GM19043 (cell line): Measurements from ENCODE around the gene PRR29.
A peak's percentile ranks its signal among the peaks of the same experiment; 100 is the strongest.

Experiments
- ATAC-seq: cut with Tn5 transposase; IDR thresholded peaks from one replicate; pipeline ENCODE4 v1.9.1; 2021; ENCODE audit warnings: low read depth; ENCODE audit not compliant: unreplicated experiment

The PRR29 gene

GRCh38 chr17:64008346-64008745 is 10.2 kb downstream of the PRR29 start:
- ATAC-seq, result no peak

- ATAC-seq, result no peak
These were observed 10.7 kb downstream of the PRR29 start for GRCh38 chr17:64008830-64009229.

DNA sequence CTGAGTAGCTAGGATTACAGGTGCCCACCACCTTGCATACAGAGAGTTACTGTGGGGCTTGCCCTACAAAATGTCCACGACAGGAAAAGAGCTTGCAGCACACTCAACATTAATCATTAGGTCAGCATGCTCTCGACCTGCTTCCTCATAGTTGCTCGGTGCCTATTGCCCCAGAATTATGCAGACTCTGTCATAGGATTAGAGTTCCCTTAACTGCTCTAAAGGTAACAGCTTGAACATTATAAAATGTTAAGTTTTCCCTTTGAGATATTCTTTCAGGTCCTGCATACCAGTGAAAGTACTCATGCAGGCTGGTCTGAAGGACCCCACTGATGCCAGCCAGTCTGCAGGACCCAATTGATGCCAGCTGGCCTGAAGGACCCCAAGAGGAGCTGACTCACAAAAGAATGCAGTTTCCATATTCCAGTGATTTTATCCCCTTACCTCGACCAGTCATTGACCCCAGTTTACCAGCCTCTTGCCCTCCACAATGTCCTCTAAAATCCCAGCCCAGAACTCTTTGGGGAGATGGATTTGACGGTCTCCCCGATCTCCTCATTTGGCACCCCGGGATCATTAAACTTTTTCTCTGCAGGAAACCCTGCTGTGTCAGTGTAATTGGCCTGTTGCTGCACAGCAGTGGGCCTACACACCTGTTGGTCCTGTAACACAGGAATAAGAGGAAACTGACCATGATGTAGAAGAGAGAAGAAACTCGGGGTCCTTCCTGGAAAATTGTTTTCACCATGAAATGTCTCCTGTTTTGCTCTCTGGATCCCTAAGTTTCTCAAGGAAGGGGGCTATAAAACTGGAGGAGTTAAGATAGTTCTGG is 11.6 kb downstream of the PRR29 start:
- no peak for ATAC-seq

DNA sequence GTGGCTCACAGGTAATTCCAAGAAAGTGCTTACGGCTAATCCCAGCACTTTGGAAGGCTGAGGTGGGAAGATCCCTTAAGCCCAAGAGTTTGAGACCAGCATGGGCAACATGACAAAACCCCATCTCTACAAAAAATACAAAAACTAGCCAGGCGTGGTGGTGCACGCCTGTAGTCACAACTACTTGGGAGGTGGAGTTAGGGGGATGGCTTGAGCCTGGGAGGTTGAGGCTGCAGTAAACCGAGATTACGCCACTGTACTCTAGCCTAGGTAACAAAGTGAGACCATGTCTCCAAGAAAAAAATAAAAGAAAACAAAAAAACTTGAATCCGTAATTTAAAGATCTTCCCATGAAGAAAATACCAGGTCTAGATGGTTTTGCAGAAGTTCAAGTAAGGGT is 17.3 kb downstream of the PRR29 start:
- ATAC-seq, result no peak

DNA sequence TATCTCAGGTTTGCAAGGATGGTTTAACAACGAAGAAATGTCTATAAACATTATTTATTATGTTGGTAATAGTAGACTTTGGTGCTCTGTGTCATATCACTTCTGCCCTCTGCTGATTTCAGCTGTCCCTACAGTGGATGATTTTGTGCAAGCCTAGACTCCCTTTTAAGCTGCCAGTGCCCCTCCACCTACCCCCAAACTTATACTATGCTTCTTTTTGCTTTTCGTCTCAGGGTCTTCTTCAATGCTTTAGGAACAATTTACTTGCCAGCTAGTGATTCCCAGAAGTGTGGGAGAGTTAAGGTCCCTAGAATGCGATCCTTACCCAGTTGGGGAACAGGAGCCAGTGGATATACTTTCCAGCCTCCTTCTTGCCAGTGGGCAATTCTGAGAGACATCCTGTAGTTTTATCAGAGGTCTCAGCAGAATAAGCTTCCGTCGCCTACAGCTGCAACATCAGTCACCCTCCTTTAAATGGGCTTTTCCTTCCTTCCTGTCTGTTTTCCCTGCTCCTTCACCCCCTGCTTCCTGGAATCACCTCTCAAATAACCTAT is 18.2 kb downstream of the PRR29 start:
- ATAC-seq, result no peak

DNA sequence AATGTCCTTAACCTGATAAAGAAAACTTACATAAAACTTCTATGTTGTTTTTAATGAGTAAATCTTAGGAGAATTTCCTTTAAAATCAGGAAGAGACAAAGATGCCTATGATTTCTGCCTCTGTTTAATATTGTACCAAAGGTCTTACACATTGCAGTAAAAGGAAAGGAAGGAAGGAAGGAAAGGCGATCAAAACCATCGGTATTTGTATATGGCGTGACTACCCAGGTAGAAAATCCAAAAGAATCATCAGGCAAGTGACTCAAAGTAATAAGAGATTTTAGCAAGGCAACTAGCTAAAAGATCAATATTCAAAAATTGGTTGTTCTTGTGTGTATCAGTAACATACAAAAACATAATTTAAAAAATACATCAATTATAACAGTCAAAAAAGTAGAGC is 18.8 kb downstream of the PRR29 start:
- ATAC-seq, result no peak

GRCh38 chr17:64017381-64017980 is 19.3 kb downstream of the PRR29 start:
- no peak for ATAC-seq

DNA sequence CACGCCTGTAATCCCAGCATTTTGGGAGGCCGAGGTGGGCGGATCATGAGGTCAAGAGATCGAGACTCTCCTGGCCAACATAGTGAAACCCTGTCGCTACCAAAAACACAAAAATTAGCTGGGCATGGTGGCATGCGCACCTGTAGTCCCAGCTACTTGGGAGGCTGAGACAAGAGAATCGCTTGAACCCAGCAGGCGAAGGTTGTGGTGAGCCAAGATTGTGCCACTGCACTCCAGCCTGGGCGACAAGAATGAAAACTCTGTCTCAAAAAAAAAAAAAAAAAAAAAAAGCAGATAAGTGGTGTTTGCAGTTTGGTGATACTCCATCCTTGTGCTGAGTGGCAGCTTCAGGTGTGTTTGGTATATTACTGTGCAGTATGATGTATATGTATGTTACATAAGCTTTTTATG is 21.4 kb downstream of the PRR29 start:
- ATAC-seq, result peak; percentile 20

GRCh38 chr17:64020056-64020766 is 22.1 kb downstream of the PRR29 start, which contains the start of gene ICAM2:
Gene ICAM2, minus strand, starts transcription at chr17:64020633. Its CDS starts 13,942 bp downstream, at chr17:64006691.
- ATAC-seq, result peak; percentile 56

- ATAC-seq, result no peak
These were observed 24.5 kb downstream of the PRR29 start for GRCh38 chr17:64022611-64023063.

DNA sequence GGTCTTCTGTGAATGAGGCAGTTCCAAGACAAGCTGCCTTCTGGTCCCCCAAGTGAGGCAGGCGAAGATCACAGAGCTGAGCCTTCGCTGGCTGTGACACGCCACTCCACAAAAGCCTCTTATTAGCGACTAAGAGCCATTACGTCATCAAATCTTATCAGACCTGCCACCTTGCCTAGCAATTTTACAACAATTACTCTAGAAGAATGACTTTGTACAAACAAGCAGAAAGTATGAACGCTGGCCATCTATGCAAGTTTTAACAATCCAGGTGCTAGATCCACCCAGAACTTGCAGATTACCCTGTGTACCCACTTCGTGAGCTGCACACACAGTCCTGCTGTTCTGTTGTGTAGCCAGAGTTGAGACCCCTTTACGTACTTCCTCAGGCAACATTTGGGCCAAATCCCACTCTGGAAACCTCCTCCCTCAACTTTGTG is 26.1 kb downstream of the PRR29 start:
- no peak for ATAC-seq

DNA sequence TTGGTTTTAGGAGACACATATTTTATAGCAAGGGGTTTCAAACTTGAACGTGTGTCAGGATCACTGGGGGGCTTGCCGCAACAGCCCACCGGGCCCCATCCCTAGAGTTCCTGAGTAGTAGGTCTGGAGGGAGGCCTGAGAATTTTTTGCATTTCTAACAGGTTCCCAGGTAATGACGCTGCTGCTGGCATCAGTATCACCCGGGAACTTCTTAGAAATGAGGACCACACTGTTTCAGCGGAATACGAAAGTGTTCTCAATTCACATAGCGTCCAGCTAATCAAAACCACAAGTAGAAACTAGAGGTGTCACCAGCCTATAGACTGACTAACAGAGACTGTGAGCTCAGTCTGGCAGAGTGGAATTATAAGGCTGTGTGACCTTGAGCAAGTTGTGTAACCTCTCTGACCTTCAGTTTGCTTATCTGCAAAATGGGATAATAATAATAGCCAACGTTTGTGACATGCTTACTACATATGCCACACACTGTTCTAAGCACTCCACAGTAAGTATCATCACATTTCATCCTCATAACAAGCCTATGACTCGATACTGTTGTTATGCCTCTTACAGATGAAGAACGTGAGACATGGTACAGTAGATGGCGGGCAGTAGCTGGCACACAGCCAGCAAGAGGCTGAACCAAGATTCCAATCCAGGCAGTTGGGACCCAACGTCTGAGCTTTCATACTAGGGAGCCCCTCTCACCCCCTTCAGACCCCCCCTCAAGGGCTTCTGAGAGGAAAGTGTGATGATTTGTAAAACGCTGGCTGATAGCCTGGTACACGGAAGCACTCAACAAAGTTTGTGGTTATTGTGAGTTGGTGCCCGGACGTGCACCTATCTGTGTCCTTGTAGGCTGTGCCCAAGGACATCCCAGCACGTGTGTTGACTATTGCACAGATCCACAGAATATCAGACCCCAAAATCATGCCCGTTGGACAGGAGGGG is 26.9 kb downstream of the PRR29 start:
- ATAC-seq, result no peak

- no peak for ATAC-seq
These were observed 27.7 kb downstream of the PRR29 start for GRCh38 chr17:64025732-64026294.

GRCh38 chr17:64028874-64029464 is 30.8 kb downstream of the PRR29 start:
- no peak for ATAC-seq

GRCh38 chr17:64032081-64032480 is 33.9 kb downstream of the PRR29 start:
- ATAC-seq, result no peak

DNA sequence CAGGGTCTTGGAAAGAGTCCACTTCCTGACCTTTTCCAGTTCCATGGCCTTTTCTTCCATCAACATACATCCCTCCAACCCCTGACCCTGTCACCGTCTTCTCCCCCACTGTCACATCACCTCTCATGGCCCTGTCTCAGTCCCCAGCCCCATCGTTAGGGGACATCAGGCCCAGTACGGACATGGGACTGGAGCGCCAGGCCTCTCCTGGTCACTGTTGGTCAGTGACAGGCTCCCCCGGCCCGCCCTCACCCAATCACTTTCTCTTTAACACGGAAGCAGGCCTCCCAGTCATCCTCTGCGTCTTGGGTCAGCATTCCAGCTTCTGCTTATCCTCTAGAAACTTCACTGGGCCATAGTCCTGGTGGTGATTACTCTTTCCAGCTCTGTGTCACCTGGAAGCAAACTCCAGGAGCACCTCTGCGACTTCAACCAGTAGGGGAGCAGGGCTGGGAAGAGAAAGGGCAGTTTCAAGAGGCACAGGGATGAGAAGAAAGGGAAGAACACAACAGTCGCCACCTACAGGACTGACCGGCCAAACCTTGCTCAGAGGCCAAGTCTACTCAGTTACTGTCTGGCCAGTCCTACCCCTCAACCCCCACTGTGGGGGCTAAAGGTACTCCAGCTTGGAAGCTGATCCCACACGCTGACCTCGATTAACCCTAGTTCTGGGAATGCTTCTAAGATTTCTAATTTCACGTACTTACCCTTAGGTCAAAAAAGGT is 38.2 kb downstream of the PRR29 start:
- ATAC-seq, result no peak

DNA sequence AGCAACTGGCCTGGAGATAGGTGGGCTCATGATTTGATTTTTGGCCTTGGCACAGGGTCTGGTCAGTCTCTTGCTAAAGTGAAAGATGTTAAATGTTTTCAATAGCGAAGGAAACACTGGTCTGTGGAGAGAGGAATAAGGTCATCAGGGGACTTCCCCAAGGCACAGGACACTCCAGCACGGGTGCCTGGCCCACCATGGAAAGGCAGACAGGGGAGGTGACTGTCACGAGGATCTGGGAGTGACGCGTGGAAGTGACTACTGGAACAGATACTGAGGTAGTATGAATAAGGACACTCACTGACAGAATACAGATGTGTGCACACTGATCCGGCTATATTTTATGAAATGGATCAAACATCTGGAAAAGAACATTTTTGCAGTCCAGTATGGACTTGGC is 39.0 kb downstream of the PRR29 start:
- no peak for ATAC-seq

- ATAC-seq, result no peak
These were observed 39.7 kb downstream of the PRR29 start for GRCh38 chr17:64037802-64038201.
